Gastroesophageal sphincter (tissue), 4 donors: ENCODE data around the gene FBLN1. TPM values are rescaled to one million over a fixed set of nuclear protein-coding genes. Genes with fewer than 3 reads are reported as not detected.

Experiments used
- ATAC-seq: fragments of 150-250 bp; one replicate; pipeline ENCODE4 v1.9.1; 2016; ENCODE audit warnings: mild to moderate bottlenecking, moderate library complexity
- H3K27ac ChIP-seq, 4 donors: fragments of 200-600 bp; sonication (generic) in 3 of 4; 1 replicate in 3 of 4; 2 replicates in 1 of 4; pipeline ENCODE4 v1.5.1; 2016 to 2019
- H3K27me3 ChIP-seq: fragments of 200-600 bp; sonication (generic); one replicate; pipeline ENCODE4 v1.5.1; 2019
- H3K36me3 ChIP-seq, 2 donors: fragments of 200-600 bp; sonication (generic); one replicate each; pipeline ENCODE4 v1.5.1; 2019; ENCODE audit warnings: control low read depth in 1 of 2
- H3K4me1 ChIP-seq, 3 donors: fragments of 200-600 bp; sonication (generic); 1 replicate in 2 of 3; 2 replicates in 1 of 3; pipeline ENCODE4 v1.5.1; 2016 to 2019; ENCODE audit warnings: control low read depth in 2 of 3
- H3K4me3 ChIP-seq, 2 donors: fragments of 200-600 bp; sonication (generic); one replicate each; pipeline ENCODE4 v1.5.1; 2019; ENCODE audit warnings: mild to moderate bottlenecking in 1 of 2, moderate library complexity in 1 of 2
- H3K9me3 ChIP-seq, 3 donors: fragments of 200-600 bp; sonication (generic); one replicate each; pipeline ENCODE4 v1.5.1; 2017 to 2019; ENCODE audit warnings: control low read depth in 2 of 3
- EP300 ChIP-seq: sonication (generic); formaldehyde crosslinking; IDR thresholded peaks from one replicate; pipeline ENCODE4 v1.6.1; 2017; ENCODE audit warnings: antibody characterized with exemption, mild to moderate bottlenecking
- POLR2A ChIP-seq, 2 donors: fragments of 450-650 bp; IDR thresholded peaks; one replicate each; pipeline ENCODE4 v1.6.1; 2017; ENCODE audit warnings: antibody characterized with exemption in 2 of 2, mild to moderate bottlenecking in 2 of 2, moderate library complexity in 1 of 2
- POLR2AphosphoS5 ChIP-seq: sonication (generic); formaldehyde crosslinking; IDR thresholded peaks from one replicate; pipeline ENCODE4 v1.6.1; 2017; ENCODE audit warnings: antibody characterized with exemption
- WGBS, 2 donors: methylation state at CpG; one replicate each; pipeline ENCODE4 v1.1.5; 2018; ENCODE audit warnings: low coverage in 1 of 2; 5-methylcytosine and 5-hydroxymethylcytosine counted together
- total RNA-seq, 4 donors: library from RNA; depleted of rRNA; stranded (reverse); fragments of >200 nt; gene quantifications; one replicate each; pipeline ENCODE4 v1.1.0, GENCODE V29; 2016
- TF ChIP-seq, protein P1 (sequence below), 4 experiments: fragments of 200-600 bp in 2 of 4; fragments of 450-650 bp in 2 of 4; sonication (generic) in 1 of 4; IDR thresholded peaks; one replicate each; pipeline ENCODE4 v1.5.1; 2017 to 2019; ENCODE audit warnings: antibody characterized with exemption in 4 of 4, mild to moderate bottlenecking in 2 of 4, moderate library complexity in 2 of 4

FBLN1 gene
- total RNA-seq, 4 donors from 2014 or later: 241 to 597 (median 382) TPM

DNA sequence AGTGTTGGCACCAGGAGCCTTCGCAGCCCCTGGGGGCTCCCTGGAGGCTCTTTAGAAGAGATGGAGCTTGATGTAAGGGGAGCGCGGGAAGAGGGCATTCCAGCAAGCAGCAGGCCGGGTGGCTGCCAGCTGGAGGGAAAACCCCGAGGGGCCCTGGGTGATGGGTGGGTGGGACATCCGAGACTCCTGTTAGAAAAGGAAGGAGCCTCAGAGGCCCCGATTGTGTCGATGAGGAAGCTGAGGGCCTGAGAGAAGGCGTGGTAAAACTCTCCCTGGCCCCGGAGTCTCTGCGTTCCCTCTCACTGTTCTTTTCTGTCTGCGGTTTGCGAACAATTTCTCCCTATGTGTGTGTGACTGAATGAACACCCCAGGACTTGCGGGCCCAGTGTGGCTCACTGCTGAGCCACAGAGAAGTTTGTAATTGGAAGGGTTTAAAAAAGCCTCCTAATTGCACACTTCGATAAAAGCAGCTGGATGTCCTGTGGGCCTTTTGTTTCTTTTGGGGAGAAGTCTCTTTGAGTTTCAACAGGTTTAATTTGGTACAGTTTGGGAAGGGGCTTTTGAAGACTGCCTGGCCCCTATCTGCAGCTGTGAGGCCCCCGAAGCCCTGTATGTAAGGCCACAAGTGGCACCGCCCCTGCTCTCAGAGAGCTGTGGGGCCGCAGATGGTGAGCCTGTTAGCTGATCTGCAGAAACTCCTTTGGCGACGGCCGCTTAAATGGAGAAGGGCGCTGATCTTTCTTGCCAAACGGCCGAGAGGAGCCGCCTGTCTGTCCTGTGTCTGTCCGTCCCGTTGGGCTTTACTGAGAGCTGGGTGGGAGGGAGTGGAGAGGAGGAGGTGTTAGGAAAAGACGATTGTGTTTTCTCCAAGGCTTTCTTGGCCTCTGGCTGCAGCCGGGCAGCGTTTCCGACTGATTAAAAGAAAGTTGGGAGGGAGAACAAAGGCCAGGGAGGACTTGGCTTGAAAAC, 2.0 kb downstream of the FBLN1 start:
- Histone ChIP-seq H3K27ac (peak overlapping the region; percentile 21 to 84 (median 80)), H3K4me3 (peak overlapping the region; percentile 41 to 64), H3K9me3 (no peaks in the 10 kb centered on the region), H3K4me1 (peaks cover 0 to 80% (median 6%) of the 10 kb centered on the region in 3 donors), H3K27me3 (peaks cover 63% of the 10 kb centered on the region), H3K36me3 (no peaks in the 10 kb centered on the region)
- ATAC-seq: no peak
- WGBS, 2 donors: 53 to 71% methylated on average over 6 to 7 of the region's 31 CpGs
- TF ChIP-seq, protein P1, sequence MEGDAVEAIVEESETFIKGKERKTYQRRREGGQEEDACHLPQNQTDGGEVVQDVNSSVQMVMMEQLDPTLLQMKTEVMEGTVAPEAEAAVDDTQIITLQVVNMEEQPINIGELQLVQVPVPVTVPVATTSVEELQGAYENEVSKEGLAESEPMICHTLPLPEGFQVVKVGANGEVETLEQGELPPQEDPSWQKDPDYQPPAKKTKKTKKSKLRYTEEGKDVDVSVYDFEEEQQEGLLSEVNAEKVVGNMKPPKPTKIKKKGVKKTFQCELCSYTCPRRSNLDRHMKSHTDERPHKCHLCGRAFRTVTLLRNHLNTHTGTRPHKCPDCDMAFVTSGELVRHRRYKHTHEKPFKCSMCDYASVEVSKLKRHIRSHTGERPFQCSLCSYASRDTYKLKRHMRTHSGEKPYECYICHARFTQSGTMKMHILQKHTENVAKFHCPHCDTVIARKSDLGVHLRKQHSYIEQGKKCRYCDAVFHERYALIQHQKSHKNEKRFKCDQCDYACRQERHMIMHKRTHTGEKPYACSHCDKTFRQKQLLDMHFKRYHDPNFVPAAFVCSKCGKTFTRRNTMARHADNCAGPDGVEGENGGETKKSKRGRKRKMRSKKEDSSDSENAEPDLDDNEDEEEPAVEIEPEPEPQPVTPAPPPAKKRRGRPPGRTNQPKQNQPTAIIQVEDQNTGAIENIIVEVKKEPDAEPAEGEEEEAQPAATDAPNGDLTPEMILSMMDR (IDR thresholded peaks at IDR 0.05): no peak
- TF ChIP-seq EP300 (no peak), POLR2AphosphoS5 (peak; percentile 9), POLR2A (IDR thresholded peaks at IDR 0.05) (peak; percentile 21 to 38)

DNA sequence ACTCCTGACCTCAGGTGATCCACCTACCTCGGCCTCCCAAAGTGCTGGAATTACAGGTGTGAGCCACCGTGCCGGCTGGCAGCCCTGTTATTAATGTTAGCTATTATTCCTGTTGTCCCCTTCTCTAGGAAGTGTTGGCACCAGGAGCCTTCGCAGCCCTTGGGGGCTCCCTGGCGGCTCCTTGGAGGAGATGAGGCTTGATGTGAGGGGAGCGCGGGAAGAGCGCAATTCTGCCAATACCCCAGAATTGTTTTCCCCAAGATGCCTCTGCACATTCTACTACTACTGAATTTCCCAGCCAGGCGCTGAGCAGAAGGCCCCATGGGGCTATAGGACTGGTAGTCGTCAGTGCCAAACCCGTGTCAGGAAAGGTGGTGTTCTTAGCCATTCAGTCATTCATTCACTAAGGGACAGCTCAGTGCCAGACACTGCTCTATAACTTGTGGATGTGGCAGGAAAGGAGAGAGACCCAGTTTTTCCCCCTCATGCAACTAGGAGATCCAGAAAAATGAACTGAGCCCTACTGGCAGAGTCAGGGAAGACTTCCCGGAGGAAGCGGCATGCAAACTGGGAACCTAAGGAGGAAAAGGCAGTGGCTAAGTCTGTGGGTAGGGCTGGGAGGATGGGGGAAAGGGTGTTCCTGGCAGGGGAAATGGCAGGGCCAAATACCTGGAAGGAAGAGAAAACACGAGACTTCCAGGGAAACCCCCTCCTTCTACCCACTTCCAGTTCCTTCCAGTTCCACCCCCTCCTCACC, 3.5 kb downstream of the FBLN1 start:
- H3K4me1 ChIP-seq: peaks cover 0 to 90% (median 6%) of the 10 kb centered on the region in 3 donors
- peak overlapping the region in 3 of 4 donors; percentile 61 to 84 (median 77) for H3K27ac ChIP-seq
- no peaks in the 10 kb centered on the region for H3K9me3 ChIP-seq
- 73 to 77% methylated on average over 4 to 10 of the region's 14 CpGs for WGBS, 2 donors
- H3K27me3 ChIP-seq: peaks cover 63% of the 10 kb centered on the region
- H3K36me3 ChIP-seq: no peaks in the 10 kb centered on the region
- peak overlapping the region in 1 of 2 donors; percentile 64 for H3K4me3 ChIP-seq
- no peak for ATAC-seq
- no peak for TF ChIP-seq POLR2AphosphoS5
- no peak for TF ChIP-seq EP300
- TF ChIP-seq, protein P1 (IDR thresholded peaks at IDR 0.05): no peak
- TF ChIP-seq POLR2A (IDR thresholded peaks at IDR 0.05): no peak

DNA sequence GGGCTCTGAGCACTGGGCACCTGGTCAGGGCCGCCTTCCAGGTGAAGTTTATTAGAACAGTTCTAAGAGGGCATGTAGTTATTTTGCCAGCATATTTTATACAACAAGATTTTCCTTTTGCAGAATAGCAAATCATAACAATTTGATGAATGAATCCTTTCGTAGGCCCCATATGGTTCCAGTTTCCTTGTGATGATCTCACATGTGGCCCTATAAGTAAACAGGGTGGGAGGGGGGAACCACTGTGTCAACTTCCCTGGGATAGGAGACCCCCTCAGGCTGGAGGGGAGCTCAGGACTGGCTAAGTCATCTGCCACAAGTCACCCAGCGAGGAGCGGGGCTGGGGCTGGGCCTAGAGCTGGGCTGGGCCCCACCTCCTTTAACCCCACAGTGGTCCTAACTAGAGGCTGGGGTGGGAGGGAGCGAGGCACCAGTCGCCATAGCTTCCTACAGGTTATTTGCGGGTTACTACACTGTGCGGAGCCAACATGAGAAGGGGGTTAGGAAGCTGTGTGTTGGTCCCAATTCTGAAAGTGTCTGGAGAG, 4.2 kb downstream of the FBLN1 start:
- peaks cover 0 to 93% (median 6%) of the 10 kb centered on the region in 3 donors for H3K4me1 ChIP-seq
- ATAC-seq: no peak
- peaks cover 62% of the 10 kb centered on the region for H3K27me3 ChIP-seq
- 59 to 73% methylated on average over 3 to 4 of the region's 8 CpGs for WGBS, 2 donors
- peak overlapping the region in 3 of 4 donors; percentile 61 to 84 (median 77) for H3K27ac ChIP-seq
- no peaks in the 10 kb centered on the region for H3K36me3 ChIP-seq
- H3K4me3 ChIP-seq: peak overlapping the region in 1 of 2 donors; percentile 64
- no peaks in the 10 kb centered on the region for H3K9me3 ChIP-seq
- no peak for TF ChIP-seq POLR2A (IDR thresholded peaks at IDR 0.05)
- no peak for TF ChIP-seq POLR2AphosphoS5
- no peak for TF ChIP-seq EP300
- TF ChIP-seq, protein P1 (IDR thresholded peaks at IDR 0.05): no peak

DNA sequence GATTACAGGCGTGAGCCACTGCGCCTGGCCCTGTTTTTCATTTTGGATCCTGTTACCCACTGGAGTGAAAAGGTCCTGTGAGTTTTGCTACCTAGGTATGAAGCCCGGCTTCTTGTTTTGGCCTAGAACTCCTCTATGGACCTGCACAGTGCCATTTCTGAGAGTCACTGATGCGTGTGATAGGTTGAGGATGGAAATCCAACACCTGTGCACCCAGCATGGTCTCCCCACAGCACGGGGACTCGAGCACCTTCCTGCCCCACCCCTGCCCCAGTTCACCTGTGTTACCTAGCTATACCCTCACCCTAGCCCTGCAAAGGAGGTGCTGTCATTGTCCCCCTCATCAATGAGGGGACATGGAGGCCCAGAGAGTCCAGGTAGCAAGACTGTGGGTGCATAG, 5.1 kb downstream of the FBLN1 start:
- Histone ChIP-seq H3K4me1 (peaks cover 0 to 93% (median 6%) of the 10 kb centered on the region in 3 donors), H3K4me3 (peak overlapping the region in 1 of 2 donors; percentile 64), H3K36me3 (no peaks in the 10 kb centered on the region), H3K9me3 (no peaks in the 10 kb centered on the region), H3K27me3 (peaks cover 53% of the 10 kb centered on the region), H3K27ac (peak overlapping the region in 3 of 4 donors; percentile 37 to 84 (median 77))
- TF ChIP-seq EP300 (no peak), POLR2AphosphoS5 (no peak), POLR2A (IDR thresholded peaks at IDR 0.05) (no peak)
- TF ChIP-seq, protein P1 (IDR thresholded peaks at IDR 0.05): no peak
- no peak for ATAC-seq
- WGBS, 2 donors: 94 to 100% methylated on average over 1 to 3 of the region's 6 CpGs
